Renal pelvis (tissue), 12 donors: ENCODE results near the gene TICAM2. TPM values are rescaled to one million over a fixed set of nuclear protein-coding genes. Genes with fewer than 3 reads are reported as not detected.
"Not testable (repeated sequence)": the region's sequence is repeated elsewhere in the genome, so short reads cannot be mapped to it uniquely, and the experiment has no call there.

ENCODE experiments used
- DNase-seq: peaks from one replicate; pipeline ENCODE4 v3.0.0-alpha.2; 2013
- long read RNA-seq, 16 experiments: transcript quantifications; one replicate each; lab custom pipeline, GENCODE V29; 2026
- polyA plus RNA-seq, 3 donors: library from polyadenylated mRNA; unstranded; fragments of 120-200 nt; gene quantifications; one replicate each; pipeline ENCODE4 v1.2.1, GENCODE V29; 2013; ENCODE audit not compliant: insufficient read length in 3 of 3

Gene TICAM2
- 1 to 10 TPM; 3.7 to 5.5 (median 3.8) TPM for polyA plus RNA-seq
- long read RNA-seq, donor 1, partial matches to known transcripts: 0 of 2 reads
- long read RNA-seq, donor 1, other reads (novel, unspliced or antisense): 0 of 2 reads
- long read RNA-seq, donor 2, partial matches to known transcripts: 0 of 1 reads
- long read RNA-seq, donor 2, other reads (novel, unspliced or antisense): 0 of 1 reads
- long read RNA-seq, donor 3, partial matches to known transcripts: 0 of 1 reads
- long read RNA-seq, donor 3, other reads (novel, unspliced or antisense): 0 of 1 reads
- long read RNA-seq, donor 4, partial matches to known transcripts: 0 of 4 reads
- long read RNA-seq, donor 4, other reads (novel, unspliced or antisense): 0 of 4 reads
- long read RNA-seq, donor 5, partial matches to known transcripts: 0 of 1 reads
- long read RNA-seq, donor 5, other reads (novel, unspliced or antisense): 0 of 1 reads
- long read RNA-seq, donor 6: 0 reads
- long read RNA-seq, donor 7, partial matches to known transcripts: 0 of 1 reads
- long read RNA-seq, donor 7, other reads (novel, unspliced or antisense): 0 of 1 reads
- long read RNA-seq, donor 8, partial matches to known transcripts: 0 of 1 reads
- long read RNA-seq, donor 8, other reads (novel, unspliced or antisense): 0 of 1 reads
- long read RNA-seq, donor 9, partial matches to known transcripts: 0 of 3 reads
- long read RNA-seq, donor 9, other reads (novel, unspliced or antisense): 0 of 3 reads
- long read RNA-seq, donor 10, partial matches to known transcripts: 0 of 3 reads
- long read RNA-seq, donor 10, other reads (novel, unspliced or antisense): 0 of 3 reads
- long read RNA-seq, donor 11: 0 reads
- long read RNA-seq, donor 12, partial matches to known transcripts: 0 of 1 reads
- long read RNA-seq, donor 12, other reads (novel, unspliced or antisense): 0 of 1 reads
- long read RNA-seq, donor 13, partial matches to known transcripts: 0 of 1 reads
- long read RNA-seq, donor 13, other reads (novel, unspliced or antisense): 0 of 1 reads
- long read RNA-seq, donor 14, partial matches to known transcripts: 0 of 3 reads
- long read RNA-seq, donor 14, other reads (novel, unspliced or antisense): 0 of 3 reads
- long read RNA-seq, donor 15, partial matches to known transcripts: 0 of 4 reads
- long read RNA-seq, donor 15, other reads (novel, unspliced or antisense): 0 of 4 reads
- long read RNA-seq, donor 16, partial matches to known transcripts: 0 of 1 reads
- long read RNA-seq, donor 16, other reads (novel, unspliced or antisense): 0 of 1 reads

DNA sequence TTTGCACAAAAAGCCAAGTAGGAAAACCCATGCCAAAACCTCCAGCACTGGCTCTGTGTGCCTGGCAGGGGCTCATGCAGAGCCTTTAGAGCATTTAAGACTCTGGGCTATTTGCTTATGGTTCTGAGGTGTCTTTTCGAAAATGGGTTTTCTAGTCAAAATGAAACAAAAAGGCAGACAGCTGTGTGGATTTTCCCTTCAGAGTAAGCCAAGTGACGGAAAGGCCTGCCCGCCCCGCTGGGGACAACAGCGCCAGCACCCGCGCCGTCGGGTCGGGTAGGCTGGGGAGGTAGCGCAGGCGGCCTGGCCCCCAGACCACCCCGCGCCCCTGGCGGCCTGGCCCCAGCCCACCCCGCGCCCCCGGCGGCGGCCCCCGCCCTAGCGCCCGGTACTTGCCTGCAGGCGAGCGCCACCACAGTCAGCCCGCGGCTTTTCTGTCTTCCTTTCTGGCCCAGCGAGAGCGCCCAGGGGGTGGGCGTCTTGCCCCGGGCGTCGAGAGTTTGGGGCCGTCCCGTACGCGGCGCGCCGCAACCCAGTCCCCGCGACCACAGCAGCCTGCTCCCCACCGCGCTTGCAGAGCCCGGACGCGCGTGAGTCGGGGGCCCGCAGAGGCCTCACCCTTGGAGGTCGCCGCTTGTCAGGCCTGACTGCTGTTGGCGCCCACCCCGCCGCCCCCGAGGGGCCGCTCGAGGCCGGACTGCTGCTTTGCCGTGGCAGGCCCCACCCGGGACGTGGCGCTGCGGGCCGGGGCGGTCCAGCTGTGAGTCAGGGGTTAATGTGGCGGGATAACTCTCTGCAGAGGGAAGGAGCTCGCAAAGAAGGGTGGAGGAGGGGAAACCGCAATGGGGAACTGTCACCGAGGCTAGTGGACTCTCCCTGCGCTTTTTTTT is at the start of gene TICAM2:
Gene TICAM2, minus strand, starts transcription at position 779 of the 890 bp plus-strand sequence. CDS start 21,223 bp downstream, outside the sequence.
- no peak for DNase-seq

- no peak for DNase-seq
Measured at GRCh38 chr5:115649541-115649940, 47.3 kb upstream of the TICAM2 start.

DNA sequence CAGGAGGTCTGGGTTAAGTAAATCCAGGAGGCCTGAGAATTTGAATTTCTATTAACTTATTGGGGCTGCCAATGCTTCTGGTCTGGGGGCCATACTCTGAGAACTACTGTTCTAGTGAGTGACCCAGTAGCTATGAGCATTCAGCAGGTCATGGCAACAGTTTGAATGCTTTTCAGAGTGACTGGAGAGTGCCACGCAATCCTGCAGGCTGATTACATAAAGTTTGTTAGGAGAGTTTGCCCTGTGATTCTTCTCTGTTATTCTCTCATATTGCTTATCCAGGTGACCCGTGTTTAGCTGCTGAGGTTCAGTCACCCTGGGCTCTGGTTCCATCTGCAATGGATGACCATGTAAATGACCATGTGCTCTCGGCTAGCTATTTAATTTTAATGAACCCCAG is 45.8 kb upstream of the TICAM2 start:
- no peak for DNase-seq

DNA sequence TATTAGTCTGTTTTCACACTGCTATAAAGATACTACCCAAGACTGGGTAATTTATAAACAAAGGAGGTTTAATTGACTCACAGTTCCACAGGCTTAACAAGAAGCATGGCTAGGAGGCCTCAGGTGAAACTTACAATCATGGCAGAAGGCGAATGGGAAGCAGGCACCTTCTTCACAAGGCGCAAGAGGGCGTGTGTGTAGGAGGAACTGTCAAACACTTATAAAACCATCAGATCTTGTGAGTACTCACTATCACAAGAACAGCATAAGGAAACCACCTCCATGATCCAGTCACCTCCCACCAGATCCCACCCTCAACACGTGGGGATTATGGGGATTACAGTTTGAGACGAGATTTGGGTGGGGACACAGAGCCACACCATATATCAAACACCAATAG is 43.1 kb upstream of the TICAM2 start:
- DNase-seq: not testable (repeated sequence)

DNA sequence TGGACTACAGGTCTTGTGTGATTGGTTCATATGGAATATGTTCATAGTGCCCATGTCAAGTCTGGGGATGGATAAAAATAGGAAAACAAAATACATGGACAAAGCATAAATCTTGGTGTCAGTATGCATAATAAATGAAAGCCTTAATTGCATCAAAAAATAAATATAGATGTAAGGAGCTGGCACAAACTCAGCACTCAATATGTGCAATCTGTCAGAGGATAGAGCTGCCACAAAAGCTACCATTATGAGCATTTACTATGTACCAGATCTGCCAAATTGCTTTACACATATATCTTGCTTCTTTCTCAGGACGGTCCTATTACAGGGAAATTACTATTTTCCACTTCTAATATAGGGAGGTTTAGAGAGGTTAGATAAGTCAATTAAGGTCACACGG is 41.8 kb upstream of the TICAM2 start:
- no peak for DNase-seq

DNA sequence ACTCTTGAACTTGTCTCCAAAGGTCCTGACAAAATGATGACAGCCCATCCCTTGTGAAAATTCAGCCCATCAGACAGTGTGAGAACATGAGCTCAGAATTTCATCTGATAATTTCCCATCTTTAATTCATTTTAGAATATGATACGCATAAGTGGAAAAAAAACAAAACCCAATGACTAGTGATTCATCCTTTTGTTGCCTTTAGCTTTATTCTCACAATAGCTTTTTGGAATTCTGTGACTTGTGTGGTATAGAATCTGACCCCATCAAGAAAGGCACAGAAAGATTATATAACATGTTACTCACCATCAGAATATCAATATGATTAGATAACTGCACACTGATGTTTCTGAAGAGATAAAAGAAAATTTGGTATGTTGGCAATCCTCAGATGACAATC is 39.7 kb upstream of the TICAM2 start:
- DNase-seq: no peak

DNA sequence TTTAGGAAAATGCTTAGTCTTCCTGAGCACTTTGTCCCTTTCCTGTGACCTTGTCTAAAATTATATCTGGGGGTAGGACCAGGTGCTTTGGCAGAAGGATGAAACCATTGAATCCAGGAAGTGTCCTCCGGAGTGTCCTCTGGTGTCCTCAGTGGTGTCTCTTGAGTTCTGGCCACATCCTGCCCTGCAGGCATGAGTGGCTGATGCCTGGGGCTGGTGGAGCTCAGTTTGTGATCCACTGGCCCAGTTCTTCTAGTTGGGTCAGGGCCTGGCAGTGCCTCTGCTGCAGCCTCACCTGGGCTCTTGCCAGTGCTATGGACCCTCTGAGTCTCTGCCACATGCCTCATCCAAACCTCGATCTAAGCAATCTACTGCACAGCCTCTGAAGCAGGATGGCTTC is 38.0 kb upstream of the TICAM2 start:
- no peak for DNase-seq

DNA sequence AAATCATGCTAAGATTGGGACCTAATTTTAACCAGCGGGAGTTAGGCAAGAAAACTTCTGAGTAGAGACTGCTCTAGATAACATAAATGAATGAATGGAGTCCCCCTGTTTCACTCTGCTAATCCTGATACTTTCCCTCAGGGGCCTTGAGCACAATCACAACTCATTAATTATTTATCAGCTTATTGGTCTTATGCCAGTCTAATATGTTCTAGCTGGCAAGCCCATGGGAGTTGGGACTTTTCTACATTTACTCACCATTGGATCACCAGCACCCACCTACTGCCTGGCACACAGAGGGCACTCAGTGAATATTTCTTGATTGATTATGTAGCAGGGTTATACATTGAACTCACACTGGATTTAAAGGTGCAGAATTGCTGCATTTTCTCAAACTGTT is 37.1 kb upstream of the TICAM2 start:
- no peak for DNase-seq

DNA sequence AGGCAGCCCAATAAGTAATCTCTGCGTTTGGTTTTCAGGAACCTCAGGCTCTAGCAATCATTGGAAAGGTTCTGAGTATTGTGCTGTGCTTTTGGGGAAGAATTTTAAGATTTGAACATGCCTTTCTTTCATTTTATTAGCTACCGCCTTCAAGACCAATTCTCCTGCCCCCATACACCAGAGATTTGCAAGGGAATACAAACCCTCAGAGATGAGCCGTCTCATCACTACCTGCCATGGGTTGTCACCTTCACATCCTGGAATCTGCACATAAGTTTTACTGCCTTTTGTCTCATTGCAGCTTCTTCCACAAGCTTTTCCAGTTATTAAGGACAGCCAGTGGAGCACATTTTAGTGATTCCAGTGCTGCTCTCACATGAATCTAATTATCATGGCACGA is 35.2 kb upstream of the TICAM2 start:
- DNase-seq: no peak

DNA sequence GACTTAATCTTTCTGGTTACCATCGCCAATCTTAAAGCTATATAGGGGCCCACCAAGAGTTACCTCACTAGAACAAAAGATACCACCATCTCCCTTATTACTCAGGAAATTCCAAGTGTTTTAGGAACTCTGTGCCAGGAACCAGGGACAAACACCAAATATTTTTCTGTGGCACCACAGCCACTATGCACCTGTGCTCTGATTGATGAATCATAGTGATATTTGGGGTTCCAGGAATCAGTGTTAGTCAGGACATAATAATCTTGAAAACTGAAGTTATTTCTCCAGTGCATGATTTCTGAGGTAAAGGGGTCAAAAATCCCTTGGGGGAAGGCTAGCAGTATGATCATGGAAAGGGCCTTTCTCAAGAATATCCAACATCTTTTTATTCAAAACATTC is 33.7 kb upstream of the TICAM2 start:
- no peak for DNase-seq

DNA sequence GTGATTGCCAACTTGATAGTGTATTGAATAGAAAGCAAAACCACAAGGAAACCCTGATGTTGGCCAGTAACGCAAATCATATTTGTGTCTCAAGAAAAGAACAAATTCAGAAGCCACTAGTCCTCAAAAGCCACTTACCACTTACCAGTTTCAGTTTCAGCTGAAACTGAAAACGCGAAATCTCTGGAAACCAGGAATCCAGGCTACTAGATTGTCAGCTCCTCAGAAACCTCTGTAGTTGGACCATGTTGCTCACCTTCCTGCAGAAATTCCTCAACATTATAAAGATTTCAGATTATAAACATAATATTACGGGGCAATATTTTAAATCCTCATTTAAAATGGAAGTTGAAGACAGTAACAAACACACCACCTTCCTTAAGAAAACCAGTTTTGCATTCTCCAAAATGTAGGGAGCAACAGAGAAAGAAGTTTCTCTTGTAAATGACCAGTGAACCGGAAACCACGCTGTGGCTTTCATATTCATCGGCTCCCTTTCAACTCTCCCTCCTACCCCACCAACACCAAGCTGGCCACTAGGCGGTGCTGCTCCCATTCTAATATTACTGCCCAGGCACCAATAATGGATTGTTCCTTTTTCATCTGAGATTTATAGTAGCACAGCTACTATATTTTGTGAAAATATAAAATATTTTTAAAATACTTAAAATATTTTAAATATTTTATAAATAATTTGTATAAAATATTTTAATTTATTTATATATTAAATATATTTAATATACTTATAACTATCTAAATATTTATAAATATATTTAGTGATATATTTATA is 32.3 kb upstream of the TICAM2 start:
- DNase-seq: peak; percentile 84

GRCh38 chr5:115629903-115630302 is 27.6 kb upstream of the TICAM2 start:
- no peak for DNase-seq

- no peak for DNase-seq
Measured at GRCh38 chr5:115627295-115627865, 25.1 kb upstream of the TICAM2 start.

DNA sequence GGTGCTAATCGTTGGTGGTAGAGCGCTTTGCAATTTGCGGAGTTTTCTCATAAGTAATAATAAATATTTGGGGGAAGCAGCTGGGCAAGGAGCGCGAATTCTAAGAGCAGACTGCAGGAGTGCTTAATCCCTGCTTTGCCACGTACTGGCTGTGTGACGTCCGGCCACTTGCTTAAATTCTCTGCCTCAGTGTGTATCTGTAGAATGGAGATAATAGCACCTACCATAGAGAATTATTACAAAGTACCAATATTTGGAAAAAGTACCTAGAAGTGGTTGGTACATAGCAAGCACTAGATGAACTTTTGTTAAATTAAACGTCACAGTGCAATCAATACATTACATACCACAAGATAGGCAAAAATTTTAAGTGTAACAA is 24.2 kb upstream of the TICAM2 start:
- DNase-seq: no peak

- peak; percentile 97 for DNase-seq
Measured at GRCh38 chr5:115625579-115626444, 23.5 kb upstream of the TICAM2 start, which contains the start of gene TMED7. Gene TMED7 (minus strand): TSS chr5:115626036. CDS start chr5:115625792, 244 bp downstream.

DNA sequence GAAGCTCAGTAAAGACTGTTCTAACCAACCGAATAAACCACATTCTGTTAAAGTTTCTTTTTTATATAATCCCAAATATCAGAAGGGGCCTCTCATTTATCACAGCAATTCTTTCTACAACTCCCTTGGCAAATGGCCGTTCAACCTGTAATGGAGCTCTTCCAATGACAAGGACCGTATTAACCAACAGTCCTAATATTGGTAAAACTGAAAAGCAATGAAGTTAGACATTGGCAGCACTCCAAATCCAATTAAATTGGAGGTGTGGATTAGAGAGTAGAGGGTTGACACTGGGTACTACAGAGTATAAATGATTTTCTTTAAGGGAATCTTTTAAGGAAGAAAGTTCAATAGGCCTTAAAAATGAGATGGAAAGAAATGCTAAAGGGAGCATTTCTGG is 22.7 kb upstream of the TICAM2 start:
- no peak for DNase-seq

DNA sequence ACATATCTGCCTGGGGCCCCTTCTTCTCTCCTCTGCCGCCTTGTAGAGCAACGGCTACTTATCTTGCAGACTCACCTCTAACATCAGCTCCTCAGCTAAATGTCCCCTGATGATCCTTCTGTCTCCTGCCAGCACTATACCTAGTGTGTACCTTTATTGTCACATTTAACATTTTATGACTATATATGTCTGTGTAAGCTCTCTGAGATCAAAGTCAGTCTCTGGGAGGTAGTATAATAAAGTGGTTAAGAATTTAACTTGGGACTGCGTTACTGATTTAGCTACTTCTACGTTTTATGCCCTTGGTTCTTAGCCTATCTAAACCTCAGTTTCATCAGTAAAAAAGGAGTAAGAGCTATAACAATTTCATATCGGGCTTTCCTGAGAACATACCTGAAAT is 21.4 kb upstream of the TICAM2 start:
- DNase-seq: no peak

DNA sequence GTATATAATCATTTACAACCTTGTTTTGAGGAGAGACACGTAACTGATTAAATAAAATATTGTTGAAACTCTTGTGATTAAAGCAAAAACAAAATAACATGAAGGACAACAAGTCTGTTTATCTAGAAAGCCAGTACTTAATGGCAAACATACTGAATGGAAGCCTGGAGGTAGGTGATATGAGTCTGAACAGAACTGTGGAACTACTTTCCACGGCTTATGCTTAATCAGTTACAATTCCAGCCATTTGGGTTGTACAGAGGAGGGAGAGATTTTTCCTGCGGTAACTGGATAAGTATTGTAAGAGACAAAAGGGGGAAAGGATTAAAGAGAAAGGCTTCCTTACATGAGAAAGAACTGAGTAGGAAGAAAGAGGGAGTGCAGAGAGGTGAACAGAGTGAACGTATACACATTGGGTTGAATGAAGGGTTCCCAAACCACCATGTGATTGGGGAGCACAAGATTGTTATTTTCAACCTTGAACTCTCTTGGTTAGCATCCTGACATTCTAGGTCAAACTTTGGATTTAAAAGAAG is 19.2 kb upstream of the TICAM2 start:
- no peak for DNase-seq
